Astrocyte (in vitro differentiated cells and primary cell): ENCODE results near the gene PTCD3. TPM values are rescaled to one million over a fixed set of nuclear protein-coding genes. Genes with fewer than 3 reads are reported as not detected.

ENCODE experiments used
- DNase-seq: peaks from one replicate; pipeline ENCODE4 v3.0.0-alpha.2; 2010; ENCODE audit warnings: low read depth
- FAIRE-seq: peaks from 2 replicates; lab custom pipeline; 2011; peaks lifted over from hg19 to GRCh38; lab: Jason Lieb, UNC
- H2AFZ ChIP-seq: 2 replicates; pipeline ENCODE4 v1.6.0; 2012; ENCODE audit warnings: low read depth, low read length, inconsistent platforms
- H3K27ac ChIP-seq: 2 replicates; pipeline ENCODE4 v1.5.1; 2011; ENCODE audit warnings: low read depth, low read length, inconsistent platforms
- H3K27me3 ChIP-seq: 2 replicates; pipeline ENCODE4 v1.6.0; 2011; ENCODE audit warnings: low read length, inconsistent platforms; ENCODE audit not compliant: insufficient read depth
- H3K36me3 ChIP-seq: 2 replicates; pipeline ENCODE4 v1.5.1; 2011; ENCODE audit warnings: low read length, inconsistent platforms; ENCODE audit not compliant: insufficient read depth
- H3K4me1 ChIP-seq: 2 replicates; pipeline ENCODE4 v1.5.1; 2011; ENCODE audit warnings: low read length, inconsistent platforms; ENCODE audit not compliant: insufficient read depth
- H3K4me2 ChIP-seq: 2 replicates; pipeline ENCODE4 v1.6.0; 2012; ENCODE audit warnings: low read length, inconsistent platforms
- H3K4me3 ChIP-seq: 2 replicates; pipeline ENCODE4 v1.5.1; 2011; ENCODE audit warnings: low read depth, mild to moderate bottlenecking, low read length, inconsistent platforms; ENCODE audit not compliant: insufficient read depth
- H3K79me2 ChIP-seq: 2 replicates; pipeline ENCODE4 v1.6.0; 2012; ENCODE audit warnings: mild to moderate bottlenecking, low read length, inconsistent platforms; ENCODE audit not compliant: insufficient read depth
- H3K9ac ChIP-seq: 2 replicates; pipeline ENCODE4 v1.6.0; 2012; ENCODE audit warnings: mild to moderate bottlenecking, low read length, inconsistent platforms
- H3K9me3 ChIP-seq: 2 replicates; pipeline ENCODE4 v1.5.1; 2012; ENCODE audit warnings: low read depth, mild to moderate bottlenecking, low read length, inconsistent platforms; ENCODE audit not compliant: insufficient read depth
- H4K20me1 ChIP-seq: 2 replicates; pipeline ENCODE4 v1.6.0; 2012; ENCODE audit warnings: low read length, inconsistent platforms; ENCODE audit not compliant: insufficient read depth
- H3K27ac Mint-ChIP-seq: one replicate; pipeline ENCODE4 v1.8.0; 2021; ENCODE audit warnings: mild to moderate bottlenecking, mixed read lengths; ENCODE audit not compliant: unreplicated experiment
- H3K27me3 Mint-ChIP-seq: one replicate; pipeline ENCODE4 v1.8.0; 2021; ENCODE audit warnings: low read depth, mixed read lengths; ENCODE audit not compliant: unreplicated experiment
- H3K36me3 Mint-ChIP-seq: one replicate; pipeline ENCODE4 v1.8.0; 2021; ENCODE audit warnings: low read depth, mixed read lengths; ENCODE audit not compliant: unreplicated experiment
- H3K4me1 Mint-ChIP-seq: one replicate; pipeline ENCODE4 v1.8.0; 2021; ENCODE audit warnings: low read depth, mixed read lengths; ENCODE audit not compliant: unreplicated experiment
- H3K4me3 Mint-ChIP-seq: one replicate; pipeline ENCODE4 v1.8.0; 2021; ENCODE audit warnings: mild to moderate bottlenecking, moderate library complexity, mixed read lengths; ENCODE audit not compliant: unreplicated experiment
- H3K9me3 Mint-ChIP-seq: one replicate; pipeline ENCODE4 v1.8.0; 2021; ENCODE audit warnings: mild to moderate bottlenecking, mixed read lengths; ENCODE audit not compliant: unreplicated experiment
- CTCF ChIP-seq: IDR thresholded peaks from 2 replicates; pipeline ENCODE4 v1.5.1; 2011; ENCODE audit warnings: low read depth, mild to moderate bottlenecking, inconsistent platforms, low read length, moderate library complexity; ENCODE audit not compliant: insufficient read depth
- EZH2 ChIP-seq: IDR thresholded peaks from 2 replicates; pipeline ENCODE4 v1.6.1; 2012; ENCODE audit warnings: mild to moderate bottlenecking, low read length, inconsistent platforms; ENCODE audit not compliant: insufficient read depth
- total RNA-seq: library from RNA; stranded (reverse); gene quantifications from 2 replicates; pipeline ENCODE4 v1.2.1, GENCODE V29; 2021

The PTCD3 gene
- total RNA-seq, 1 donor from 2014 or later: 74.5 TPM

- no peak overlapping the region for H3K4me3 ChIP-seq
Observed at GRCh38 chr2:86079981-86080911, 25.8 kb upstream of the PTCD3 start.

GRCh38 chr2:86081724-86082123, 24.3 kb upstream of the PTCD3 start:
- Mint-ChIP-seq H3K9me3 (no peaks in the 10 kb centered on the region), H3K4me1 (no peaks in the 10 kb centered on the region), H3K27ac (no peak overlapping the region), H3K27me3 (no peaks in the 10 kb centered on the region), H3K36me3 (peaks cover 11% of the 10 kb centered on the region), H3K4me3 (no peak overlapping the region)
- no peaks in the 10 kb centered on the region for H3K9me3 ChIP-seq
- TF ChIP-seq CTCF (no peak), EZH2 (no peak)
- H3K4me3 ChIP-seq: no peak overlapping the region
- H3K79me2 ChIP-seq: no peaks in the 10 kb centered on the region
- H2AFZ ChIP-seq: no peak overlapping the region
- H3K27me3 ChIP-seq: no peaks in the 10 kb centered on the region
- peaks cover 51% of the 10 kb centered on the region for H3K36me3 ChIP-seq
- H3K4me2 ChIP-seq: no peak overlapping the region
- DNase-seq: no peak
- no peaks in the 10 kb centered on the region for H3K4me1 ChIP-seq
- H3K27ac ChIP-seq: no peak overlapping the region
- no peak overlapping the region for H3K9ac ChIP-seq
- H4K20me1 ChIP-seq: peaks cover 18% of the 10 kb centered on the region
- FAIRE-seq: no peak

More at GRCh38 chr2:86079981-86080911, 25.8 kb upstream of the PTCD3 start:
- Histone ChIP-seq H3K4me1 (no peaks in the 10 kb centered on the region), H3K4me2 (no peak overlapping the region), H3K36me3 (peaks cover 49% of the 10 kb centered on the region), H3K79me2 (no peaks in the 10 kb centered on the region), H3K27ac (no peak overlapping the region), H3K9me3 (no peaks in the 10 kb centered on the region), H4K20me1 (peaks cover 18% of the 10 kb centered on the region), H3K9ac (no peak overlapping the region), H2AFZ (no peak overlapping the region), H3K27me3 (no peaks in the 10 kb centered on the region)
- Mint-ChIP-seq H3K4me1 (no peaks in the 10 kb centered on the region), H3K9me3 (no peaks in the 10 kb centered on the region), H3K27me3 (no peaks in the 10 kb centered on the region), H3K4me3 (no peak overlapping the region), H3K36me3 (peaks cover 7% of the 10 kb centered on the region), H3K27ac (no peak overlapping the region)
- DNase-seq (peak; percentile 35), FAIRE-seq (no peak)
- TF ChIP-seq CTCF (peak; percentile 70), EZH2 (no peak)

GRCh38 chr2:86082756-86083155, 23.3 kb upstream of the PTCD3 start:
- Histone ChIP-seq H3K4me2 (no peak overlapping the region), H3K79me2 (no peaks in the 10 kb centered on the region), H3K27me3 (no peaks in the 10 kb centered on the region), H4K20me1 (peaks cover 18% of the 10 kb centered on the region), H3K27ac (no peak overlapping the region), H2AFZ (no peak overlapping the region), H3K36me3 (peaks cover 55% of the 10 kb centered on the region), H3K4me3 (no peak overlapping the region), H3K4me1 (no peaks in the 10 kb centered on the region), H3K9me3 (no peaks in the 10 kb centered on the region), H3K9ac (no peak overlapping the region)
- Mint-ChIP-seq H3K27me3 (no peaks in the 10 kb centered on the region), H3K27ac (no peak overlapping the region), H3K9me3 (no peaks in the 10 kb centered on the region), H3K36me3 (peaks cover 11% of the 10 kb centered on the region), H3K4me1 (no peaks in the 10 kb centered on the region), H3K4me3 (no peak overlapping the region)
- DNase-seq: no peak
- no peak for FAIRE-seq
- TF ChIP-seq CTCF (no peak), EZH2 (no peak)
